Caco-2 (cell line): ENCODE measurements around the gene NKD1. TPM values are rescaled to one million over a fixed set of nuclear protein-coding genes. Genes with fewer than 3 reads are reported as not detected.

ENCODE experiments used
- BruUV-seq: library from RNA; stranded (reverse); fragments of 400-500 nt; replicated peaks from 2 replicates; lab custom pipeline; 2021; lab: Mats Ljungman, UMichigan
- CTCF ChIA-PET: fragments of 300-600 bp; sonication (Branson Sonifier 250); formaldehyde crosslinking; loops from one replicate; lab custom pipeline; 2022; ENCODE audit warnings: antibody characterized with exemption; lab: Charles Lee
- POLR2A ChIA-PET: fragments of 300-600 bp; sonication (Branson Sonifier 250); formaldehyde crosslinking; loops from one replicate; lab custom pipeline; 2022; ENCODE audit warnings: antibody characterized with exemption; lab: Charles Lee
- DNase-seq, 2 experiments: peaks; one replicate each; pipeline versions ENCODE4 v3.0.0 to v3.0.0-alpha.2; 2020 to 2022
- H3K27me3 ChIP-seq: replicated peaks from 2 replicates; pipeline ENCODE4 v1.6.0; 2011; ENCODE audit warnings: low read length; ENCODE audit not compliant: control insufficient read depth, insufficient read depth
- H3K36me3 ChIP-seq: 2 replicates; pipeline ENCODE4 v1.5.1; 2011; ENCODE audit warnings: low read length; ENCODE audit not compliant: control insufficient read depth, insufficient read depth
- H3K4me1 ChIP-seq: fragments of 250-450 bp; sonication (Bioruptor Pico); 2 replicates; pipeline ENCODE4 v1.5.1; 2020; ENCODE audit warnings: mild to moderate bottlenecking
- H3K4me3 ChIP-seq: 2 replicates; pipeline ENCODE4 v1.5.1; 2011; ENCODE audit warnings: low read depth, mild to moderate bottlenecking, control low read depth, low read length
- H3K9me3 ChIP-seq: fragments of 250-450 bp; sonication (Bioruptor Pico); 2 replicates; pipeline ENCODE4 v1.5.1; 2020; ENCODE audit warnings: mild to moderate bottlenecking, moderate library complexity
- H3K27ac Mint-ChIP-seq: one replicate; pipeline ENCODE4 v1.8.0; 2022; ENCODE audit warnings: mixed read lengths; ENCODE audit not compliant: unreplicated experiment
- H3K27me3 Mint-ChIP-seq: one replicate; pipeline ENCODE4 v1.8.0; 2022; ENCODE audit warnings: mixed read lengths; ENCODE audit not compliant: insufficient read depth, unreplicated experiment
- H3K36me3 Mint-ChIP-seq: one replicate; pipeline ENCODE4 v1.8.0; 2022; ENCODE audit warnings: mild to moderate bottlenecking, mixed read lengths; ENCODE audit not compliant: insufficient read depth, unreplicated experiment
- H3K4me1 Mint-ChIP-seq: one replicate; pipeline ENCODE4 v1.8.0; 2022; ENCODE audit warnings: low read depth, mixed read lengths; ENCODE audit not compliant: unreplicated experiment
- H3K4me3 Mint-ChIP-seq: one replicate; pipeline ENCODE4 v1.8.0; 2022; ENCODE audit warnings: mild to moderate bottlenecking, moderate library complexity, mixed read lengths; ENCODE audit not compliant: unreplicated experiment
- H3K9me3 Mint-ChIP-seq: one replicate; pipeline ENCODE4 v1.8.0; 2022; ENCODE audit warnings: mixed read lengths; ENCODE audit not compliant: unreplicated experiment
- CTCF ChIP-seq, 2 experiments: fragments of 200-600 bp in 1 of 2; IDR thresholded peaks; 1 replicate in 1 of 2; 2 replicates in 1 of 2; pipeline versions ENCODE4 v1.5.1 to v1.8.0; 2011 to 2022; ENCODE audit warnings: antibody characterized with exemption in 1 of 2, control low read depth in 1 of 2, inconsistent platforms in 1 of 2, low read depth in 1 of 2, low read length in 1 of 2, mild to moderate bottlenecking in 1 of 2, moderate library complexity in 1 of 2; ENCODE audit not compliant: insufficient read depth in 1 of 2, severe bottlenecking in 1 of 2, unreplicated experiment in 1 of 2
- intact Hi-C: fragments of 100-400 bp; cut with micrococcal nuclease; formaldehyde crosslinking; loops from one replicate; pipeline ENCODE4 v1.10.0; 2022; ENCODE audit not compliant: unreplicated experiment
- total RNA-seq: library from RNA; stranded (reverse); gene quantifications from 2 replicates; pipeline ENCODE4 v1.2.3, GENCODE V29; 2022

Gene NKD1
- total RNA-seq, 1 experiment from 2014 or later, result 54.9 TPM

- Mint-ChIP-seq H3K27ac (no peak overlapping the region), H3K4me1 (no peaks in the 10 kb centered on the region), H3K4me3 (no peak overlapping the region), H3K27me3 (no peaks in the 10 kb centered on the region), H3K9me3 (no peaks in the 10 kb centered on the region), H3K36me3 (peaks cover 31% of the 10 kb centered on the region)
- ChIA-PET POLR2A (no interaction called here), CTCF (no interaction called here)
- Histone ChIP-seq H3K4me3 (no peak overlapping the region), H3K9me3 (no peaks in the 10 kb centered on the region), H3K27me3 (no peaks in the 10 kb centered on the region), H3K36me3 (0 out of 2 replicates have a peak, but pooled peaks cover 2% of the 10 kb centered on the region), H3K4me1 (no peaks in the 10 kb centered on the region)
- no peak for TF ChIP-seq CTCF (IDR thresholded peaks at IDR 0.05; ENCODE audit: insufficient read depth in 1 of 2, low read depth in 1 of 2, low read length in 1 of 2, severe bottlenecking in 1 of 2, unreplicated experiment in 1 of 2)
- intact Hi-C loops, result no loop called here
- BruUV-seq, result no TSS peak
- no peak for DNase-seq
Observed at GRCh38 chr16:50625374-50625773, 77.2 kb downstream of the NKD1 start.

GRCh38 chr16:50626868-50627267 is 78.7 kb downstream of the NKD1 start:
- no peak for DNase-seq
- no peak for TF ChIP-seq CTCF (IDR thresholded peaks at IDR 0.05; ENCODE audit: insufficient read depth in 1 of 2, low read depth in 1 of 2, low read length in 1 of 2, severe bottlenecking in 1 of 2, unreplicated experiment in 1 of 2)
- intact Hi-C loops, result no loop called here
- Mint-ChIP-seq H3K27me3 (no peaks in the 10 kb centered on the region), H3K27ac (no peak overlapping the region), H3K4me3 (no peak overlapping the region), H3K4me1 (no peaks in the 10 kb centered on the region), H3K36me3 (peaks cover 35% of the 10 kb centered on the region), H3K9me3 (no peaks in the 10 kb centered on the region)
- POLR2A ChIA-PET, result no interaction called here
- Histone ChIP-seq H3K27me3 (no peaks in the 10 kb centered on the region), H3K4me1 (no peaks in the 10 kb centered on the region), H3K36me3 (0 out of 2 replicates have a peak, but pooled peaks cover 2% of the 10 kb centered on the region), H3K9me3 (no peaks in the 10 kb centered on the region), H3K4me3 (no peak overlapping the region)
- CTCF ChIA-PET, result interaction anchor here (0.7 to 1.2 kb wide), 3 partner anchors 39 to 250 kb away, joined by 3 read pairs; no protein-coding TSS in a partner anchor
- no TSS peak for BruUV-seq

DNA sequence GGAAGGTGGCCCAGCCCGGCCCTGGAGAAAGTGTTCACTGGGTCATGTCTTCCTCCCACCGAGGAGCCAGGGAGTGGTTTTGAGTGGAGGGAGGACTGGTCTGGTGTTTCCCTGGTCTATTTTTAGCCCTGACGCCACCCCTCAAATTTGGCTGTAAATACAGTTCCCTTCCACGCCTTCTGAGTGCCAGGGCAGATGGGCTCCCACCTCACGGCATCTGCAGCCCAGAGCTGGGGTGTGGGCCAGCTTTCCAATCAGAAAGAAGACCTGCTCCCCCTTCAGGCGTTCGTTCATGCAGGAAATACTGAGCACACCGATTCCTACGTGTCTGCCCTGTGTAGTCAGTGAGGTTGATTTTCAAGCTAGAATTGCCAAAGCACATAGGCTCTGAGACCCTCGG is 79.2 kb downstream of the NKD1 start:
- no peaks in the 10 kb centered on the region for H3K27me3 ChIP-seq
- H3K36me3 ChIP-seq, result 0 out of 2 replicates have a peak, but pooled peaks cover 2% of the 10 kb centered on the region
- ChIA-PET CTCF (interaction anchor here (0.7 to 1.2 kb wide), 3 partner anchors 38 to 250 kb away, joined by 3 read pairs; no protein-coding TSS in a partner anchor), POLR2A (no interaction called here)
- peaks cover 31% of the 10 kb centered on the region for H3K36me3 Mint-ChIP-seq
- H3K4me3 ChIP-seq, result no peak overlapping the region
- no peaks in the 10 kb centered on the region for H3K9me3 ChIP-seq
- H3K27ac Mint-ChIP-seq, result no peak overlapping the region
- TF ChIP-seq CTCF (IDR thresholded peaks at IDR 0.05; ENCODE audit: insufficient read depth in 1 of 2, low read depth in 1 of 2, low read length in 1 of 2, severe bottlenecking in 1 of 2, unreplicated experiment in 1 of 2), result peak in 1 of 2 experiments; percentile 4
- intact Hi-C loops, result no loop called here
- H3K4me3 Mint-ChIP-seq, result no peak overlapping the region
- no peaks in the 10 kb centered on the region for H3K4me1 Mint-ChIP-seq
- no peak for DNase-seq
- H3K4me1 ChIP-seq, result no peaks in the 10 kb centered on the region
- no TSS peak for BruUV-seq
- H3K9me3 Mint-ChIP-seq, result no peaks in the 10 kb centered on the region
- H3K27me3 Mint-ChIP-seq, result no peaks in the 10 kb centered on the region
